Spleen (tissue), 11 donors: ENCODE results near the gene FRK. TPM values are rescaled to one million over a fixed set of nuclear protein-coding genes. Genes with fewer than 3 reads are reported as not detected.

Experiments
- DNase-seq: peaks from one replicate; pipeline ENCODE4 v3.0.0-alpha.2; 2020
- H3K27ac ChIP-seq, 8 donors: fragments of 200-600 bp; sonication (generic) in 7 of 8; 1 replicate in 4 of 8; 2 replicates in 4 of 8; pipeline versions ENCODE4 v1.5.0 to v1.8.0; 2016 to 2021; ENCODE audit warnings: inconsistent platforms in 4 of 8, mild to moderate bottlenecking in 4 of 8, moderate library complexity in 1 of 8
- H3K27me3 ChIP-seq, 7 donors: fragments of 200-600 bp; sonication (generic) in 6 of 7; replicated peaks in 1 of 7; 1 replicate in 4 of 7; 2 replicates in 3 of 7; pipeline versions ENCODE4 v1.5.0 to v1.8.0; 2016 to 2021; ENCODE audit warnings: inconsistent platforms in 3 of 7, mild to moderate bottlenecking in 1 of 7
- H3K36me3 ChIP-seq, 6 donors: fragments of 200-600 bp; sonication (generic) in 5 of 6; 1 replicate in 4 of 6; 2 replicates in 2 of 6; pipeline versions ENCODE4 v1.5.0 to v1.8.0; 2016 to 2021; ENCODE audit warnings: inconsistent platforms in 2 of 6
- H3K4me1 ChIP-seq, 6 donors: fragments of 200-600 bp; sonication (generic) in 5 of 6; 1 replicate in 3 of 6; 2 replicates in 3 of 6; pipeline versions ENCODE4 v1.5.0 to v1.8.0; 2016 to 2021; ENCODE audit warnings: inconsistent platforms in 3 of 6
- H3K4me3 ChIP-seq, 8 donors: fragments of 200-600 bp; sonication (generic) in 7 of 8; 1 replicate in 4 of 8; 2 replicates in 4 of 8; pipeline versions ENCODE4 v1.5.0 to v1.8.0; 2016 to 2021; ENCODE audit warnings: inconsistent platforms in 4 of 8, mild to moderate bottlenecking in 4 of 8, moderate library complexity in 2 of 8
- H3K9me3 ChIP-seq, 8 donors: fragments of 200-600 bp; sonication (generic) in 7 of 8; 1 replicate in 4 of 8; 2 replicates in 4 of 8; pipeline versions ENCODE4 v1.5.0 to v1.8.0; 2016 to 2021; ENCODE audit warnings: inconsistent platforms in 4 of 8
- POLR2A ChIP-seq, 3 donors: fragments of 450-650 bp; IDR thresholded peaks; one replicate each; pipeline ENCODE4 v1.5.1; 2017; ENCODE audit warnings: antibody characterized with exemption in 3 of 3, mild to moderate bottlenecking in 1 of 3
- POLR2AphosphoS5 ChIP-seq, 3 donors: sonication (generic); formaldehyde crosslinking; IDR thresholded peaks; one replicate each; pipeline ENCODE4 v1.5.1; 2017; ENCODE audit warnings: antibody characterized with exemption in 3 of 3
- WGBS, 5 donors: extraction: QIAGEN DNeasy Blood & Tissue Kit in 3 of 5; methylation state at CpG; one replicate each; pipeline versions ENCODE4 v1.1.5 to v1.1.7; 2013 to 2018; 5-methylcytosine and 5-hydroxymethylcytosine counted together
- intact Hi-C: fragments of 100-400 bp; cut with DNase I; formaldehyde crosslinking; loops from one replicate; pipeline ENCODE4 v1.15.0; 2023; ENCODE audit warnings: low total_unique reads
- polyA plus RNA-seq, 3 donors: library from polyadenylated mRNA; stranded (reverse); fragments of 200-250 nt; gene quantifications; one replicate each; pipeline ENCODE4 v1.2.1, GENCODE V29; 2013
- total RNA-seq, 7 donors: library from RNA; depleted of rRNA in 3 of 7; stranded (reverse); fragments of >200 nt in 3 of 7; fragmentation: NEBNext Ultra II Directional in 4 of 7; extraction: Animal tissue kit (Norgen Biotek cat#: 25700) in 4 of 7; gene quantifications; one replicate each; pipeline versions ENCODE4 v1.1.0 to v1.2.1, GENCODE V29; 2016 to 2021
- TF ChIP-seq, protein P1 (sequence below), 11 experiments: fragments of 200-600 bp in 7 of 11; fragments of 450-650 bp in 4 of 11; sonication (generic) in 4 of 11; IDR thresholded peaks in 8 of 11; conservative IDR thresholded peaks in 3 of 11; 1 replicate in 7 of 11; 2 replicates in 4 of 11; pipeline versions ENCODE4 v1.4.0 to v1.8.0; 2016 to 2021; ENCODE audit warnings: antibody characterized with exemption in 11 of 11, inconsistent platforms in 4 of 11, mild to moderate bottlenecking in 1 of 11
- donor health status: healthy with polysubstance abuse.
- donor health status: DM: no; HTN: no; CAD: no; lungs with moderate emphysema.
- donor health status: DM: no; HTN: no; CAD: no.
- donor health status: Bipolar disorder and iron deficiency.
- donor health status: healthy.
- donor health status: DM: no; HTN: no; CAD: no.
- donor health status: DM: yes; HTN: yes; CAD: no.

FRK gene
- total and polyA plus RNA-seq, 10 donors: 0.20 to 2.8 (median 0.78) TPM

GRCh38 chr6:116059713-116060571 lies 749 bp downstream of the FRK start:
- no peaks in the 10 kb centered on the region for H3K9me3 ChIP-seq
- peak overlapping the region in 6 of 8 donors; percentile 35 to 74 (median 58) for H3K27ac ChIP-seq
- no peak for DNase-seq
- intact Hi-C loops: no loop called here
- no peaks in the 10 kb centered on the region for H3K36me3 ChIP-seq
- H3K4me3 ChIP-seq: peak overlapping the region in 5 of 8 donors; percentile 15 to 53 (median 28)
- TF ChIP-seq POLR2AphosphoS5 (IDR thresholded peaks at IDR 0.05): no peak
- TF ChIP-seq POLR2A (IDR thresholded peaks at IDR 0.05): no peak
- TF ChIP-seq, protein P1, sequence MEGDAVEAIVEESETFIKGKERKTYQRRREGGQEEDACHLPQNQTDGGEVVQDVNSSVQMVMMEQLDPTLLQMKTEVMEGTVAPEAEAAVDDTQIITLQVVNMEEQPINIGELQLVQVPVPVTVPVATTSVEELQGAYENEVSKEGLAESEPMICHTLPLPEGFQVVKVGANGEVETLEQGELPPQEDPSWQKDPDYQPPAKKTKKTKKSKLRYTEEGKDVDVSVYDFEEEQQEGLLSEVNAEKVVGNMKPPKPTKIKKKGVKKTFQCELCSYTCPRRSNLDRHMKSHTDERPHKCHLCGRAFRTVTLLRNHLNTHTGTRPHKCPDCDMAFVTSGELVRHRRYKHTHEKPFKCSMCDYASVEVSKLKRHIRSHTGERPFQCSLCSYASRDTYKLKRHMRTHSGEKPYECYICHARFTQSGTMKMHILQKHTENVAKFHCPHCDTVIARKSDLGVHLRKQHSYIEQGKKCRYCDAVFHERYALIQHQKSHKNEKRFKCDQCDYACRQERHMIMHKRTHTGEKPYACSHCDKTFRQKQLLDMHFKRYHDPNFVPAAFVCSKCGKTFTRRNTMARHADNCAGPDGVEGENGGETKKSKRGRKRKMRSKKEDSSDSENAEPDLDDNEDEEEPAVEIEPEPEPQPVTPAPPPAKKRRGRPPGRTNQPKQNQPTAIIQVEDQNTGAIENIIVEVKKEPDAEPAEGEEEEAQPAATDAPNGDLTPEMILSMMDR (IDR thresholded peaks at IDR 0.05 in 8 of 11, conservative IDR thresholded peaks at IDR 0.05 in 3 of 11): no peak
- no peaks in the 10 kb centered on the region for H3K27me3 ChIP-seq
- no peaks in the 10 kb centered on the region for H3K4me1 ChIP-seq
- 66 to 82% (median 78%) methylated on average over 11 to 13 of the region's 13 CpGs for WGBS, 5 donors

- Histone ChIP-seq H3K4me3 (no peak overlapping the region), H3K27me3 (no peaks in the 10 kb centered on the region), H3K36me3 (no peaks in the 10 kb centered on the region), H3K27ac (no peak overlapping the region), H3K4me1 (no peaks in the 10 kb centered on the region), H3K9me3 (no peaks in the 10 kb centered on the region)
- no peak for DNase-seq
- 63 to 76% (median 75%) methylated on average over 2 of the region's 2 CpGs for WGBS, 5 donors
- TF ChIP-seq, protein P1 (IDR thresholded peaks at IDR 0.05 in 8 of 11, conservative IDR thresholded peaks at IDR 0.05 in 3 of 11): no peak
- no peak for TF ChIP-seq POLR2A (IDR thresholded peaks at IDR 0.05)
- TF ChIP-seq POLR2AphosphoS5 (IDR thresholded peaks at IDR 0.05): no peak
- intact Hi-C loops: no loop called here
Observed at GRCh38 chr6:116057766-116058165, 2.9 kb downstream of the FRK start.

GRCh38 chr6:116055513-116055912 lies 5.2 kb downstream of the FRK start:
- no peak for TF ChIP-seq POLR2A (IDR thresholded peaks at IDR 0.05)
- TF ChIP-seq POLR2AphosphoS5 (IDR thresholded peaks at IDR 0.05): no peak
- TF ChIP-seq, protein P1 (IDR thresholded peaks at IDR 0.05 in 8 of 11, conservative IDR thresholded peaks at IDR 0.05 in 3 of 11): no peak
- Histone ChIP-seq H3K4me1 (no peaks in the 10 kb centered on the region), H3K4me3 (no peak overlapping the region), H3K9me3 (no peaks in the 10 kb centered on the region), H3K36me3 (no peaks in the 10 kb centered on the region), H3K27me3 (no peaks in the 10 kb centered on the region), H3K27ac (no peak overlapping the region)
- intact Hi-C loops: no loop called here
- no peak for DNase-seq
- WGBS, 5 donors: 83 to 96% (median 89%) methylated on average over 1 of the region's 1 CpG

- no peak overlapping the region for H3K4me3 ChIP-seq
- WGBS, 5 donors: 77 to 94% (median 90%) methylated on average over 3 of the region's 3 CpGs
- no peak for TF ChIP-seq POLR2A (IDR thresholded peaks at IDR 0.05)
- TF ChIP-seq, protein P1 (IDR thresholded peaks at IDR 0.05 in 8 of 11, conservative IDR thresholded peaks at IDR 0.05 in 3 of 11): no peak
- no peak for TF ChIP-seq POLR2AphosphoS5 (IDR thresholded peaks at IDR 0.05)
- DNase-seq: no peak
- H3K27me3 ChIP-seq: no peaks in the 10 kb centered on the region
- H3K27ac ChIP-seq: no peak overlapping the region
- no peaks in the 10 kb centered on the region for H3K4me1 ChIP-seq
- no peaks in the 10 kb centered on the region for H3K36me3 ChIP-seq
- intact Hi-C loops: no loop called here
- H3K9me3 ChIP-seq: peaks cover 0 to 2% (median 0%) of the 10 kb centered on the region in 8 donors
Observed at GRCh38 chr6:116051244-116051643, 9.4 kb downstream of the FRK start.
